Measurements from ENCODE around the gene CADPS2. TPM values are rescaled to one million over a fixed set of nuclear protein-coding genes. Genes with fewer than 3 reads are reported as not detected.

CADPS2 gene
- total and polyA plus RNA-seq, 2 donors (not counting 1 experiment from before 2014, with no cell fraction given), result 11.5 to 32.2 TPM

- Histone ChIP-seq H3K79me2 (ENCODE audit: control insufficient read depth, insufficient read depth, low read length) (no peaks in the 10 kb centered on the region), H4K20me1 (ENCODE audit: control insufficient read depth, extremely low read depth, insufficient read depth, low read length) (no peaks in the 10 kb centered on the region), H3K4me3 (replicated peaks in 1 of 4; ENCODE audit: control extremely low read depth in 1 of 4, insufficient read depth in 1 of 4, low read depth in 3 of 4, low read length in 4 of 4) (no peak overlapping the region), H3K36me3 (ENCODE audit: control insufficient read depth, insufficient read depth, low read length) (no peaks in the 10 kb centered on the region), H2AFZ (ENCODE audit: low read length) (no peak overlapping the region), H3K4me2 (ENCODE audit: extremely low read depth, insufficient read depth, low read length) (no peak overlapping the region), H3K27ac (ENCODE audit: insufficient read depth, low read length) (no peak overlapping the region), H3K27me3 (ENCODE audit: control insufficient read depth, insufficient read depth, low read length) (no peaks in the 10 kb centered on the region), H3K4me1 (ENCODE audit: control insufficient read depth, extremely low read depth, insufficient read depth, low read length) (no peaks in the 10 kb centered on the region), H3K9me3 (ENCODE audit: control insufficient read depth, insufficient read depth, low read depth, low read length) (no peaks in the 10 kb centered on the region), H3K9ac (ENCODE audit: insufficient read depth, low read length) (no peak overlapping the region)
- DNase-seq (ENCODE audit: low read depth in 2 of 2), result no peak
- TF ChIP-seq CTCF (conservative IDR thresholded peaks at IDR 0.05 in 1 of 2, IDR thresholded peaks at IDR 0.05 in 1 of 2; ENCODE audit: low read depth in 1 of 2, low read length in 2 of 2) (no peak), EZH2 (IDR thresholded peaks at IDR 0.05; ENCODE audit: low read length, missing control alignments) (no peak)
Measured at GRCh38 chr7:122847871-122848473, 38.3 kb downstream of the CADPS2 start.

GRCh38 chr7:122846591-122846990 lies 39.7 kb downstream of the CADPS2 start:
- Histone ChIP-seq H3K36me3 (ENCODE audit: control insufficient read depth, insufficient read depth, low read length) (no peaks in the 10 kb centered on the region), H3K4me2 (ENCODE audit: extremely low read depth, insufficient read depth, low read length) (no peak overlapping the region), H3K4me3 (replicated peaks in 1 of 4; ENCODE audit: control extremely low read depth in 1 of 4, insufficient read depth in 1 of 4, low read depth in 3 of 4, low read length in 4 of 4) (no peak overlapping the region), H4K20me1 (ENCODE audit: control insufficient read depth, extremely low read depth, insufficient read depth, low read length) (no peaks in the 10 kb centered on the region), H3K79me2 (ENCODE audit: control insufficient read depth, insufficient read depth, low read length) (no peaks in the 10 kb centered on the region), H3K9ac (ENCODE audit: insufficient read depth, low read length) (no peak overlapping the region), H3K4me1 (ENCODE audit: control insufficient read depth, extremely low read depth, insufficient read depth, low read length) (no peaks in the 10 kb centered on the region), H3K9me3 (ENCODE audit: control insufficient read depth, insufficient read depth, low read depth, low read length) (no peaks in the 10 kb centered on the region), H3K27me3 (ENCODE audit: control insufficient read depth, insufficient read depth, low read length) (no peaks in the 10 kb centered on the region), H3K27ac (ENCODE audit: insufficient read depth, low read length) (no peak overlapping the region), H2AFZ (ENCODE audit: low read length) (no peak overlapping the region)
- DNase-seq (ENCODE audit: low read depth in 2 of 2), result no peak
- TF ChIP-seq EZH2 (IDR thresholded peaks at IDR 0.05; ENCODE audit: low read length, missing control alignments) (no peak), CTCF (conservative IDR thresholded peaks at IDR 0.05 in 1 of 2, IDR thresholded peaks at IDR 0.05 in 1 of 2; ENCODE audit: low read depth in 1 of 2, low read length in 2 of 2) (no peak)

GRCh38 chr7:122845286-122845685 lies 41.0 kb downstream of the CADPS2 start:
- no peak for TF ChIP-seq CTCF (conservative IDR thresholded peaks at IDR 0.05 in 1 of 2, IDR thresholded peaks at IDR 0.05 in 1 of 2; ENCODE audit: low read depth in 1 of 2, low read length in 2 of 2)
- TF ChIP-seq EZH2 (IDR thresholded peaks at IDR 0.05; ENCODE audit: low read length, missing control alignments), result no peak
- Histone ChIP-seq H3K79me2 (ENCODE audit: control insufficient read depth, insufficient read depth, low read length) (no peaks in the 10 kb centered on the region), H3K4me1 (ENCODE audit: control insufficient read depth, extremely low read depth, insufficient read depth, low read length) (no peaks in the 10 kb centered on the region), H3K4me2 (ENCODE audit: extremely low read depth, insufficient read depth, low read length) (no peak overlapping the region), H3K27me3 (ENCODE audit: control insufficient read depth, insufficient read depth, low read length) (no peaks in the 10 kb centered on the region), H3K9ac (ENCODE audit: insufficient read depth, low read length) (no peak overlapping the region), H3K4me3 (replicated peaks in 1 of 4; ENCODE audit: control extremely low read depth in 1 of 4, insufficient read depth in 1 of 4, low read depth in 3 of 4, low read length in 4 of 4) (no peak overlapping the region), H3K9me3 (ENCODE audit: control insufficient read depth, insufficient read depth, low read depth, low read length) (no peaks in the 10 kb centered on the region), H3K27ac (ENCODE audit: insufficient read depth, low read length) (no peak overlapping the region), H4K20me1 (ENCODE audit: control insufficient read depth, extremely low read depth, insufficient read depth, low read length) (no peaks in the 10 kb centered on the region), H2AFZ (ENCODE audit: low read length) (no peak overlapping the region), H3K36me3 (ENCODE audit: control insufficient read depth, insufficient read depth, low read length) (no peaks in the 10 kb centered on the region)
- no peak for DNase-seq (ENCODE audit: low read depth in 2 of 2)
